ENCODE data around the gene WASF2. TPM values are rescaled to one million over a fixed set of nuclear protein-coding genes. Genes with fewer than 3 reads are reported as not detected.

WASF2 gene
- total and polyA plus RNA-seq, 2 of the 8 experiments (the other 6 are each of a cell fraction or from before 2014, with no cell fraction given), result 32.1 to 86.6 TPM

DNA sequence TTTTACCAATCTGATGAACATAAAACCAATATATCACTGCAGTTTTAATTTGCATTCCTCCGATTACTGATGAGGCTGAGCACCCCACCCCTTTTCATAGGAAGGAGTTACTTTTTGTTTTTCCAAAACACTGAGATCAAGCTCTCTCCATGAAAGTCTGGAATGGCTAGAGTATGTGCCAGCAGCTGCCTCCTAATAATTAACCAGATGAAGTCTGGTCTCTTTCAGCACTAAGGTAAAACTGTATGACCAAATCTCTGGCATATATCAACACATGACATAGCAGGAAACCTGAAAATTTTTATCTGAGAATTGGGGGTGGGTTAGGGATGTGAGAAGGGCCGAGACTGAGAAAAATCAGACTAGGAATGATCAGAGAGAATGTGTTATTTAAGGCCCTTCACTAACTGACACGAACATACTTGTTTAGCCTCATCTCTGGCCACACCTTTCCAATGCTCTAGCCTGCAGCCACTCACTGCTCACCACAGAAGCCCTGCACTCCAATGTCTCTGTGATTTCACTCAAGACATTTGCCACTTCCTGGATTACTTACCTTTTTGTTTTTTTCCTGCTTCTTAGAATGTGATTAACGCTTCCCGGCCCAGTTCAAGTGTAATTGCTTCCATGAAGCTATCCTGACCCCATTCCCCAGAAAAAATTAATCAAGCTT lies 34.7 kb downstream of the WASF2 start:
- no peak overlapping the region for H3K4me3 ChIP-seq (ENCODE audit: extremely low read depth in 1 of 4, insufficient read depth in 2 of 4, low read depth in 3 of 4, low read length in 4 of 4)
- no peak overlapping the region for H2BK12ac ChIP-seq (ENCODE audit: low read depth, low read length)
- no peaks in the 10 kb centered on the region for H3K27me3 ChIP-seq (replicated peaks in 1 of 4; ENCODE audit: control insufficient read depth in 3 of 4, extremely low read depth in 1 of 4, insufficient read depth in 3 of 4, low read length in 3 of 4)
- H2BK15ac ChIP-seq (ENCODE audit: low read length), result no peak overlapping the region
- no peak overlapping the region; the same call in 1 of the 2 replicates for H4K8ac ChIP-seq (ENCODE audit: extremely low read depth, insufficient read depth, low read length)
- H3K23me2 ChIP-seq (ENCODE audit: low read depth, low read length), result no peaks in the 10 kb centered on the region
- H2BK120ac ChIP-seq (replicated peaks; ENCODE audit: low read depth, low read length), result no peak overlapping the region
- no peak overlapping the region for H3K4me2 ChIP-seq (ENCODE audit: insufficient read depth in 1 of 2, low read depth in 2 of 2, low read length in 2 of 2)
- DNase-seq (ENCODE audit: low read depth in 1 of 2, low spot score in 2 of 2) (no peak), FAIRE-seq (no peak)
- no peak overlapping the region for H4K91ac ChIP-seq (replicated peaks; ENCODE audit: insufficient read length, low read length)
- H4K20me1 ChIP-seq (replicated peaks in 1 of 2; ENCODE audit: control insufficient read depth in 1 of 2, insufficient read depth in 2 of 2, low read length in 2 of 2), result peaks cover 0 to 2% of the 10 kb centered on the region in 2 experiments
- ChIA-PET POLR2A (ENCODE audit: partially characterized antibody) (interaction anchor here (2.8 kb wide), 1 partner anchor 10 kb away, joined by 11 read pairs; no protein-coding TSS in a partner anchor), CTCF (ENCODE audit: partially characterized antibody) (interaction anchor here (0.8 to 2.0 kb wide), 3 partner anchors 10 to 41 kb away, joined by 3 to 4 read pairs (median 3); no protein-coding TSS in a partner anchor)
- H2BK20ac ChIP-seq (ENCODE audit: low read length), result no peak overlapping the region
- no peak overlapping the region for H2AFZ ChIP-seq (ENCODE audit: low read length)
- H3K23ac ChIP-seq (ENCODE audit: insufficient read length), result no peak overlapping the region
- TF ChIP-seq CHD2 (IDR thresholded peaks at IDR 0.05; ENCODE audit: low read length) (no peak), POLR2AphosphoS5 (IDR thresholded peaks at IDR 0.05; ENCODE audit: low read depth, low read length) (no peak)
- no peak overlapping the region for H2BK5ac ChIP-seq (ENCODE audit: low read depth, low read length)
- no peaks in the 10 kb centered on the region for H3K4me1 ChIP-seq (replicated peaks in 1 of 4; ENCODE audit: control insufficient read depth in 3 of 4, insufficient read depth in 4 of 4, low read length in 3 of 4)
- H3K14ac ChIP-seq (ENCODE audit: insufficient read length), result no peak overlapping the region
- H3K9ac ChIP-seq (replicated peaks in 1 of 4; ENCODE audit: extremely low read depth in 1 of 4, low read depth in 3 of 4, low read length in 3 of 4), result no peak overlapping the region
- H3K79me1 ChIP-seq (ENCODE audit: low read depth, low read length), result peaks cover 2% of the 10 kb centered on the region; the same call in 1 of the 2 replicates
- H3K4ac ChIP-seq (replicated peaks; ENCODE audit: insufficient read length, low read depth, low read length), result no peak overlapping the region
- no peak overlapping the region for H2AK5ac ChIP-seq (ENCODE audit: low read depth, low read length)
- H3K79me2 ChIP-seq (ENCODE audit: control insufficient read depth in 1 of 2, insufficient read depth in 2 of 2, low read length in 2 of 2), result peaks cover 0 to 16% of the 10 kb centered on the region in 2 experiments; a peak in 1 of 4 replicates
- H3K18ac ChIP-seq (ENCODE audit: extremely low read depth, low read length), result no peak overlapping the region
- no peaks in the 10 kb centered on the region for H3K36me3 ChIP-seq (ENCODE audit: control insufficient read depth in 2 of 4, insufficient read depth in 4 of 4, low read length in 3 of 4)
- H3K9me3 ChIP-seq (ENCODE audit: insufficient read depth in 2 of 2, low read depth in 1 of 2, low read length in 1 of 2), result no peaks in the 10 kb centered on the region
- H4K5ac ChIP-seq (ENCODE audit: insufficient read length, low read depth, low read length), result no peak overlapping the region
- no peak overlapping the region for H3K56ac ChIP-seq (replicated peaks; ENCODE audit: insufficient read length, low read depth, low read length)
- no peak overlapping the region for H3K27ac ChIP-seq (ENCODE audit: low read depth, low read length)
- 94% methylated on average over 5 of the region's 5 CpGs; no CpG with 5 or more reads in 1 of the 2 experiments for WGBS, 2 experiments (ENCODE audit: extremely low coverage in 1 of 2, insufficient coverage in 1 of 2, insufficient read length in 1 of 2, insufficient replicate concordance in 2 of 2, low coverage in 1 of 2, low lambda C conversion rate in 2 of 2, missing lambda C conversion rate in 1 of 2)

All from H1 (cell line).